GM12892 (cell line): ENCODE results near the gene ZDHHC1.

Source experiments
- DNase-seq: peaks from one replicate; pipeline ENCODE4 v3.0.0; 2011; ENCODE audit not compliant: insufficient read length
- FAIRE-seq: peaks from 2 replicates; lab custom pipeline; 2011; peaks lifted over from hg19 to GRCh38; lab: Jason Lieb, UNC
- POLR2A ChIP-seq: IDR thresholded peaks from 2 replicates; pipeline ENCODE4 v1.6.1; 2011; ENCODE audit warnings: low read depth, low read length, control low read depth
- POLR2AphosphoS5 ChIP-seq: IDR thresholded peaks from 2 replicates; pipeline ENCODE4 v1.6.1; 2011; ENCODE audit warnings: low read depth, low read length, control low read depth
- TAF1 ChIP-seq: IDR thresholded peaks from 2 replicates; pipeline ENCODE4 v1.6.1; 2011; ENCODE audit warnings: low read depth, mild to moderate bottlenecking, control low read depth, low read length, borderline replicate concordance

Gene ZDHHC1

GRCh38 chr16:67456391-67457081, 40.3 kb upstream of the ZDHHC1 start:
- DNase-seq (no peak), FAIRE-seq (no peak)
- no peak for TF ChIP-seq POLR2AphosphoS5

GRCh38 chr16:67454852-67455251, 38.6 kb upstream of the ZDHHC1 start:
- FAIRE-seq (no peak), DNase-seq (no peak)
- TF ChIP-seq TAF1 (no peak), POLR2AphosphoS5 (no peak), POLR2A (no peak)

- TF ChIP-seq TAF1, result no peak
- TF ChIP-seq POLR2A, result no peak
- no peak for TF ChIP-seq POLR2AphosphoS5
- DNase-seq (no peak), FAIRE-seq (no peak)
These were observed 37.8 kb upstream of the ZDHHC1 start for GRCh38 chr16:67454104-67454503.

GRCh38 chr16:67451704-67452435, 35.6 kb upstream of the ZDHHC1 start:
- TF ChIP-seq POLR2AphosphoS5 (no peak), TAF1 (no peak), POLR2A (no peak)
- DNase-seq, result no peak
- FAIRE-seq, result no peak

- FAIRE-seq (no peak), DNase-seq (no peak)
- TF ChIP-seq TAF1 (no peak), POLR2A (no peak), POLR2AphosphoS5 (no peak)
These were observed 34.9 kb upstream of the ZDHHC1 start for GRCh38 chr16:67451061-67451703.

- no peak for TF ChIP-seq POLR2AphosphoS5
- TF ChIP-seq POLR2A, result no peak
- no peak for TF ChIP-seq TAF1
- DNase-seq (no peak), FAIRE-seq (no peak)
These were observed 33.5 kb upstream of the ZDHHC1 start for GRCh38 chr16:67449739-67450138.

- FAIRE-seq (no peak), DNase-seq (no peak)
These were observed 33.1 kb upstream of the ZDHHC1 start for GRCh38 chr16:67449336-67449735.

GRCh38 chr16:67448580-67448979, 32.3 kb upstream of the ZDHHC1 start:
- DNase-seq, result no peak
- TF ChIP-seq TAF1, result no peak
- TF ChIP-seq POLR2A, result no peak
- TF ChIP-seq POLR2AphosphoS5, result no peak
- FAIRE-seq, result no peak

More at GRCh38 chr16:67449336-67449735, 33.1 kb upstream of the ZDHHC1 start:
- no peak for TF ChIP-seq POLR2A
- no peak for TF ChIP-seq TAF1
- TF ChIP-seq POLR2AphosphoS5, result no peak

GRCh38 chr16:67447508-67448076, 31.3 kb upstream of the ZDHHC1 start:
- peak; percentile 80 for DNase-seq
- TF ChIP-seq TAF1 (no peak), POLR2A (no peak), POLR2AphosphoS5 (no peak)
- peak; percentile 93 for FAIRE-seq

- FAIRE-seq, result no peak
- TF ChIP-seq POLR2AphosphoS5 (no peak), POLR2A (no peak), TAF1 (no peak)
- no peak for DNase-seq
These were observed 30.8 kb upstream of the ZDHHC1 start for GRCh38 chr16:67446968-67447507.

GRCh38 chr16:67445913-67446907, 29.9 kb upstream of the ZDHHC1 start:
- DNase-seq (no peak), FAIRE-seq (no peak)
- TF ChIP-seq POLR2AphosphoS5 (no peak), POLR2A (no peak), TAF1 (no peak)
